Activated CD4-positive, alpha-beta T cell treated with anti-CD3 and anti-CD28 coated beads, Interleukin-10, Interleukin-2, amounts not matched to agents 100 ng/mL and 50 ng/mL, durations not matched to agents 16 hours and 8 hours (primary cell): Measurements from ENCODE around the gene MEI1.

Source experiments
- DNase-seq: peaks from one replicate; pipeline ENCODE4 v3.0.0-alpha.2; 2020

The MEI1 gene

DNA sequence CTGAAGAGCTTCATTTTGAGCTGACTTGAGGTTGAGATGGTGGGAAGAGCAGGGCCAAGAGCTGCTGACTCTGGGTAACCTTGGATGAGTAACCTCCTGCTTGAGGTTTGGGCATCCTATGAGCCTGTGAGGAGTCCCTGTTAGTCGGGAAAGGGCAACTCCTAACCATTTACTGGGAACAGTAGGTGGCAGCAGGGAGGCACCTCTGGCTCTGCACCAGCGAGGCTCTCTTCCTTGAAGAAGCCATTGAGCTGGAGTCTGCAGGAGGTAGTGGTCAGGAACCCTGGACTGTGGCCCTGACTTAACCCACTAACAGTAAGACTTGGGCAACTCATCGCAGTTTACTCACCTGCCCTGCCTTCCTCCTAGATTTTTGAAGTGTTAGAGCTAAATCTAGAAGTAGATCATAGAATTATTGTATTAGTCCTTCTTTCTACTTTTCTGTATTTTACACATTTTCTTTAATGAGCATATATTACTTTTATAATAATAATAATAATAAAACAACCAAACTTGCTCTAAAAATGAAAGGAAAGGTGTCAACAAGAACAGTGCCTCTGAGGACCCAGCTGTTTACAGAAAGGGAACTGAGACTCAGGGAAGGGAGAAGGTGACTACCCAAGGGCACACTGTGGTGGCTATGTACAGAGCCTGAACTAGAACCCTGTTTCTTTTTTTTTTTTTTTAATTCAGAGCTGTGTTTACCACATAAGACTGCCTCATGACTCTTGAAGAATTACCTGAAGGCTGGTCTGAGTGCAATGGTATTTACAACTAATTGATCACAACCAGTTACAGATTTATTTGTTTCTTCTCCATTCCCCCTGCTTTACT lies 47.5 kb downstream of the MEI1 start:
- peak; percentile 76 for DNase-seq

DNA sequence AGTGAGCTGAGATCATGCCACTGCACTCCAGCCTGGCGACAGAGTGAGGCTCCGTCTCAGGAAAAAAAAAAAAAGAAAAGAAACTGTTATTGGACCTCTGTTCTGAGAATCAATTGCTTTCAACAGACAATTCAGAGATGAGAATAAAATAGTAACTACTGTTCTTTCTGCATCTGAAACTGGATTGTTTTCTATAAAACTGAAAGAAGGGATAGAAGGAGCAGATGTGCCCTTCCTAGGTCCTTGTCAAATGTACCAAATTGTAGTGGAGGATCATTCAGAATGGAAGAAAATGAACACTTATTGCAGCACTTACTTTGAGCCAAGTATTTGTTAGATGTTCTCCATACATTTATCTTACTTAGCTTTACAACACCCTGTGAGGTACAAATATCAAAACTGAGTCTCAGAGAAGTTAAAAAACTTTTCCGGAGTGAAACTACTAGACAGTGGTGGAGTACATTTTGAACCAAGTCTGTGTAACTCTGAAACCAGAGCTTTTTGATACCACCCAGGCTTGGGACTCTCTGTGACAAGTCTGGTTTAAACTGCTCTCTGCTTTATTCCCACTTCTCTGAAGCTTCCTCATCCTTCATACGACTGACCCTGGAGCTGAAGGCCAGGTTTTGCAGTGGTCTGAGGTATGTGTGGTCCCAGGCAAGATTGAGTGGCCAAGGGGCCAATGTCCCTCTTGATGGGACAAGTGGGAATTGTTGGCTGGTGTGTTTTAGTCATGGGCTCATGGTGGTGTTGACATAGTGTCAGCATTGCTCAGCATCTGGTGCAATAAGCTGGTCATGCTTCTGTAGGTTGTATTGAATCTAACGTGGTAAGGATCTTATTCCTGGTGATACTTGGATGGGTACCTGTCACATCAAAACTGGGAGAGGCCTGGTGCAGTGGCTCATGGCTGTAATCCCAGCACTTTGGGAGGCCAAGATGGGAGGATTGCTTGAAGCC lies 53.0 kb downstream of the MEI1 start:
- peak; percentile 58 for DNase-seq

DNA sequence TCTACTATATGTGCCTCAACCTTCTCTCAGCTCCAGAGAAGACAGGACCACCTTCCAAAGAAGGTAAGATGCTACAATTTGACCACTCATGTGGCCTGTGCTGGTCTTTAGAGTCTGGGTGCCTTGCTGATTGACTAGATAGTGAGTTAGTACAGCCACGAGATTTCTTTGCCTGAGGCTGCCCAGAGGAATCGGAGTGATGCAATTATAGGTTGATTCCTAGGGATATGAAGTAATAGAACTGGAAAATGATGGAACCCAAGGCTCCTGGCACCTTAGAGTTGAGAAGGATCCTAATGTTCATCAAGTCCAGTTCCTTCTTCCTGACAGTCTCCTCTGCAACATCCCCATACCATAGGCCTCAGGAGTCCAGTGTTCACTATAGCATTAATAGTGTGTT lies 54.7 kb downstream of the MEI1 start:
- DNase-seq = no peak

DNA sequence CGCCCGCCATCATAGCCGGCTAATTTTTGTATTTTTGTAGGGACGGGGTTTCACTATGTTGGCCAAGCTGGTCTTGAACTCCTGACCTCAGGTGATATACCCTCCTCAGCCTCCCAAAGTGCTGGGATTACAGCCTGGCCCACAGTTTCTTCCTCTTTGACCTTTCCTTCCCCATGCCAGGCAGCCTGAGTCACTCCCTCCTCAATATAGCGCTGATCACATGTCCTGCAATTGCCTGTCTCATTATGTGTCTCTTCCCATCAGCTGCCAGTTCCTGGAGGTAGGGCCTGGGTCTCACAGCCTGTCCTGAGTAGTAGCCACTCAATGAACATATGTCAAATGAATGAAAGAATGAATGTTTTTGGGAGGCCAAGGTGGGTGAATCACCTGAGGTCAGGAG lies 58.2 kb downstream of the MEI1 start:
- no peak for DNase-seq

DNA sequence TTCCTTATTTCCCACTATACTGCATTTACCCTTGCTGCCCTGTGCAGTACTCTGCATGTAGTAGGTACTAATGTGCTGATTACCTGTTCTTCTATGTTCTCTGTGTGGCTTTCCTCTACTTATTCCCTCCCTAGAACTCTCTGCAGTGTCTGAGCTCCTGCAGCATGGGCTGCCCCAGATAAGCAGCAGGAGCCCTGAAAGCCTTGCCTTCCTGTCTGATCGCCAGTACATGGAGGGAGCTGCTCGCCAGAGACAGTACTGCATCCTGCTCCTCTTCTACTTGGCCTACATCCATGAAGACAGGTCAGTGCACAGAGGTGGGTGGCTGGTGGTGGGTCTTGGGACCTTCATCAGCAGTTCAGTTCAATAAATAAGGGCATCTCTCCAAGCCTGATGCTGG lies 58.9 kb downstream of the MEI1 start:
- no peak for DNase-seq

DNA sequence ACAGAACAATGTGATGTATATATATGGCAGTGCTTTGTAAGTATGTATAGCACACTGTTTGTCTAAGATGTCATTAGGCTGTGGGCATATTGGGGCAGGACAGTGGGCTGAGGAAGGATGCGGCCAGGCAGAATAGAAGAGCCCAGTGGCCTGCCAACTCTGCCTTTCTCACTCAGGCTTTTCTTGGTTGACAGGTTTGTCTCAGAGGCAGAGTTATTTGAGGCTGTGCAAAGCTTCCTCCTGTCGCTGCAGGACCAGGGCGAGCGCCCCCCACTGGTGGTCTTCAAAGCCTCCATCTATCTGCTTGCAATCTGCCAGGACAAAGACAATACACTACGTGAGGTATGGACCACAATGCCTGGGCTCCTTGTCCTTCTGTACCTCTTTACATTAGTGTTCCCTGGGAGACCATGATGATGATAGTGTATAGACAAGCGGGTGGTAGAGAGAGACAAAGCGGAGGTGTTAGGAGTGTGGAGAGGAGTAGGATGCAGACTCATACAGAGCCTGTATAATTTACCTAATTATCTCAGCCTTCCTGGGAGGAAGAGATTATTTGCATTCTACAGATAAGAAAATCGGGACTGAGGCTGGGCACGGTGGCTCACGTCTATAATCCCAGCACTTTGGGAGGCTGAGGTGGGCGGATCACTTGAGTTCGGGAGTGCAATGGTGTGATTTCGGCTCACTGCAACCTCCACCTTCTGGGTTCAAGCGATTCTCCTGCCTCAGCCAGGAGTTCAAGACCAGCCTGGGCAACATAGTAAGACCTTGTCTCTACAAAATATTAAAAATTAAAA lies 63.9 kb downstream of the MEI1 start:
- DNase-seq = peak; percentile 27

DNA sequence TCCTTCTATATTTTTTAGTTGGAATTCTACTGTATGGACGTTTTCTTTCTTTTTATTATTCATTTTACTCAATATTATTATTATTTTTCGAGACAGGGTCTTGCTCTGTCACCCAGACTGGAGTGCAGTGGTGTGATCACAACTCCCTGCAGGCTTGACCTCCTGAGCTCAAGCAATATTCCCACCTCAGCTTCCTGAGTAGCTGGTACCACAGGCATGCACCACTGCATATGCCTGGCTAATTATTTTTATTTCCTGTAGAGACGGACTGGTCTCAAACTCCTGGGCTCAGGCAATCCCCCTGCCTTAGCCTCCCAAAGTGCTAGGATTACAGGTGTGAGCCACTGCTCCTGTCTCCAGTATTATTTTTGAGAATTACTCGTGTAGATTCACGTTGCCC lies 67.2 kb downstream of the MEI1 start:
- no peak for DNase-seq

DNA sequence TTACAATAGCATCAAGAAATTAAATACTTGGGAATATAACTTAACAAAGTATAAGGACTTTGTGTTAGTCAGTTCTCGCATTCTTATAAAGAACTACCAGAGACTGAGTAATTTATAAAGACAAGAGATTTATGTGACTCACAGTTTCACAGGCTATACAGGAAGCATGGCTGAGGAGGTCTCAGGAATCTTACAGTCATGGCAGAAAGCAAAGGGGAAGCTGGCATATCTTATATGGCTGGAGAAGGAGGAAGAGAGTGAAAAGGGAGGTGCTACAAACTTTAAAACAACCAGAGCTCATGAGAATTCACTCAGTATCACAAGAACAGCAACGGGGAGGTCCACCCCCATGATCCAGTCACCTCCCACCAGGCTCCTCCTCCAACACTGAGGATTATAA lies 69.1 kb downstream of the MEI1 start:
- DNase-seq = peak; percentile 42

DNA sequence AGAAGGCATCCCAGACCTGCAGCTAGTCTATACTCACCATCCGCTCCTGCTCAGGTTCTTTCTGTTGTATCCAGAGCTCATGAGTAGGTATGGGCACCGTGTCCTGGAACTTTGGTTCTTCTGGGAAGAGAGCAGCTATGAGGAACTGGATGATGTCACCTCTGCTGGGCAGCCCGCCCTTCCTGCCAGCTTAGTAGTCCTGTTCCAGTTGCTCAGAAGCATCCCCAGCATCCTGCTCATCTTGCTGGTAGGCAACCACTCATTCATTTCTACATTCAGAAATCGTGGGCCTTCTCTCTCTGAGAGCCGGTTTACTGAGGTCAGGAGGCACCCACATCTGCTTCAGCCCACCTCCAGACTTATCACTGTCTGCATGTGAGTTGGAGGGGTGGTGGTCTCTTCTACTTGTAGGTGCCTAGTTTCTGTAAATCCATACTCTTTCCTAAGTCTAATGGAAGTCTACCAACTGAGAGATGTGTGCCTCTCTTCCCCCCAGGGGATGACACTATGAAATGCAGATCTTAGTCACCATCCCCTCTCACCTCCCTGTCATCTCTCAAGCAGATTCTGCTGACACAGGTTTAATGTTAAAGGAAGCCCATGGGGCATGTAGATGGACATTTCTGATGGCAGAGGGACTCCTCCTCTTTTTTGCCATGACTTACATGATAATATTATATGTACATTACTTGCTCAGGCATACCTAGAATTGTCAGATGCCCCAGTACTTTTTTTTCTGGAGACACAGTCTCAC lies 71.6 kb downstream of the MEI1 start:
- DNase-seq = peak; percentile 60

DNA sequence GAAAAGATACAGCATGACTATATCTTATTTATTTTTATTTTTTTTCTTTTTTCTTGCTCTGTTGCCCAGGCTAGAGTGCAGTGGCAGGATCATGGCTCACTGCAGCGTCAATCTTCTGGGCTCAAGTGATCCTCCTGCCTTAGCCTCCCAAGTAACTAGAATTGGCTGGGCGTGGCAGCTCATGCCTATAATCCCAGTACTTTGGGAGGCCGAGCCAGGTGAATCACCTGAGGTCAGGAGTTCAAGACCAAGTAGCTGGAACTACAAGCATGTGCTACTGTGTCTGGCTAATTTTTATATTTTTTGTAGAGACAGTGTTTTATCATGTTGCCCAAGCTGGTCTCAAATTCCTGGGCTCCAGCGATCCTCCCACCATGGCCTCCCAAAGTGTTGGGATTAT lies 72.9 kb downstream of the MEI1 start:
- DNase-seq = no peak

DNA sequence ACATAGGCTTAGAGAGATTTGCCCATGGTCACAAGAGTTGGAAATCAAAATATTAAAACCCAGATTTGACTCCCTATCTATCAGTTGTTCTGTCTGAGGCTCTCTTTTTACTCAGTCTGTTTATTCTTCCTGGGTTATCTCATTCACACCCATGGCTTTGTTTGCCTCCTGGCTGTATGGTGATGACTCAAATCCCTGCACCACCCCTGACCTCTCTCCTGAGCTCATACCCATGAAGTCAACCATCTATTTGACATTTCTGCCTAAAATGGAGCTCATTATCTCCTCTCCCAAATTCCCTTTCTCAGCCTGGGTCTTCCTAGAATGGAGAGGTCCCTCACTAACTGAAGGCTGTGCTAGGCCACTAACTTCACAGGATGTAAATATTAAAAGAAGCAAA lies 73.3 kb downstream of the MEI1 start:
- DNase-seq = peak; percentile 32

DNA sequence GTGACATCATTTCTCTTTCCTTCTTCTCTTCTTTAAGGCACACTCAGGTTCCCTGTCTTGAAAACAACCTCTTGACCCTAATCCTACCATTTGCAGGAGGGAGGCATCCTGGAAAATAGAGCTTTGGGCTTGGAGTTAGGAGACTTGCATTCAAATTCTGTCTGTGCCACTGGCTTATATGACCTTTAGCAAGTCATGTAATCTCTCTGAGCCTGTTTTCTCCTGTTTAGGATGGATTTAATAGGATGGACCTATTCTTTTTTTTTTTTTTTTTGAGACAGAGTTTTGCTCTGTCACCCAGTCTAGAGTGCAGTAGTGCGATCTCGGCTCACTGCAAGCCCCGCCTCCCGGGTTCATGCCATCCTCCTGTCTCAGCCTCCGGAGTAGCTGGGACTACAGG lies 76.0 kb downstream of the MEI1 start:
- DNase-seq = no peak

DNA sequence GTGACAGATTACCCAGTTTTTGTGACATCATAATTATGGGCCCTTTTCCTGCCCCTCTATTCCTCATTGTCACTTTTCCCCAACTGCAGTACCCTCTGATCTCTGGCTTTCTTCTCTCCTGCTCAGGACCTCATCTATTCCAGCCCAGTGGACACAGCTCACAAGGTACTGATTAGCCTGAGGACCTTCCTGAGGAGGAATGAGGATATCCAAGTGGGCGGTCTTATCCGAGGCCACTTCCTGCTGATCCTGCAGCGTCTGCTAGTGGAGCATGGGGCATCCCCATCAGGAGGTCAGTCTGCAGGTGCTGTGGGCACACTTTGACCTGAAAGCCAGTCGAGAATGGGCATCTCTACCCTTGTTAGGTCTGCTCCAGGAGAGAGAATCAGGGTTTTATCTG lies 76.7 kb downstream of the MEI1 start:
- DNase-seq = no peak

DNA sequence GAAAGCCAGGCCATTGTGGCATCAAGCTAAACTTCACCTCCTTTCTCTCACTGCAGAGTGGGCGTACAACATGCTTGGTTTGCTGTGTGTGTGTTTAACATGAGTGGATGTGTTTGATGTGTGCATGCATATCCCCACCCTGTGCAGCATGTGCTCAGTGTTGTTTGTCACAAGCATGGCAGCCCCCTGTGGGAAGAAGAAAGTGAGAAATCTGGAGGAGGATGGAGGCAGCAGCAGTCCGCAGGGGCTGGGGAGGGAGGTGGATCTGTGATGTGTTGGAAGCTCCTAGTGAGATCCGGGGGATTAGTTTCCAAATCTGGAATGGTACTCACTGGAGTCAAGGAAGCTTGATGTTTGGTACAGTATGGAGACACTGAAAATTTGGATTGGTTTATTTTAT lies 77.1 kb downstream of the MEI1 start:
- no peak for DNase-seq

DNA sequence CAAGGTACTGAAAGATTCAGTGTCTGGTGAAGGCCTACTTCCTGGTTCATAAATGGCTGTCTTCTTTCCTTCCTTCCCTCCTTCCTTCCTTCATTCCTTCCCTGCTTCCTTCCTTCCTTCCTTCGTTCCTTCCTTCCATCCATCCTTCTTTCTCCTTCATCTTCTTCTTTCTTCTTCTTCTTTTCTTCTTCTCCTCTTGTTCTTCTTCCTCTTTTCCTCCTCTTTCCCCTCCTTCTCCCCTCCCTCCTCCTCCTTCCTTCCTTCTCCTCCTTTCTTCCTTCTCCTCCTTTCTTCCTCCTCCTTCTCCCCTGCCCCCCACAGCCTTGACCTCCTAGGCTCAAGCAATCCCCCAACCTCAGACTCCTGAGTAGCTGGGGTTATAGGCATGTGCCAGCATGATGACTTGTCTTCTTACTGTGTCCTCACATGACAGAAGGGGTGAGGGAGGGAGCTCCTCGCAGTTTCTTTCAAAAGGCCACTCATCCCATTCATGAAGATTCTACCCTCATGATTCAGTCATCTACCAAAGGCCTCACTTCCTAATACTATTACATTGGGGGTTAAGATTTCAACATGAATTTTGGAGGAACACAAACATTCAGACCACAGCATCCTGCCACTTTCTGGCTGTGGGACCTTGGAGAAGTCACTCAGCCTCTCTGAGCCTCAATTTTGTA lies 78.6 kb downstream of the MEI1 start:
- DNase-seq = no peak

DNA sequence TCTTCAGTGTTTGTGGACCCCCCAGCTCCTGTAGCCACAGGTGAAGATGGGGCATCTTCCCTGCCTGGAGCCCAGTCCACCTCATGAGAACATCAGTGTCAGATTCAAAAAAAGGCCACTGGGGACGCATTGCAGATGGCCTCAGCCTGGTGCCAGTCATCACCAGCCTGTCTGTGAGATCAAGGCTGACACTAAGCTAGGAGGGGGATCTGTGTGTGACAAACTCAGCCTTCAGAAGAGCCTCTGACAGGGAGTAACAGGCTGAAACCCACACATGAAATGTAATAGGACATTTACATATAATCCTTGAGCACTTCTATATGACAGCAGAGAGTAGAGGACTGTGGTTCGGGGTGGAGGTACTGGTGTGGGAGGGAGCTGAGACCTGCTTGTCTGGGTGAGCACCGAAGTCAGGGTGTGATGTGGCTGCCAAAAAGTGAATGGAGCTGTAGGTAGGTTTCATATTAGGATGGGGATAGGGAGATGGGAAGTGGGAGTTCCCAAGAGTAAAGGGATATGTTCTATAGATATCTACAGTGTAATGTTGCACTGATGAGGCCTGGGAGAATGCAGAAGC lies 80.7 kb downstream of the MEI1 start:
- DNase-seq = no peak

DNA sequence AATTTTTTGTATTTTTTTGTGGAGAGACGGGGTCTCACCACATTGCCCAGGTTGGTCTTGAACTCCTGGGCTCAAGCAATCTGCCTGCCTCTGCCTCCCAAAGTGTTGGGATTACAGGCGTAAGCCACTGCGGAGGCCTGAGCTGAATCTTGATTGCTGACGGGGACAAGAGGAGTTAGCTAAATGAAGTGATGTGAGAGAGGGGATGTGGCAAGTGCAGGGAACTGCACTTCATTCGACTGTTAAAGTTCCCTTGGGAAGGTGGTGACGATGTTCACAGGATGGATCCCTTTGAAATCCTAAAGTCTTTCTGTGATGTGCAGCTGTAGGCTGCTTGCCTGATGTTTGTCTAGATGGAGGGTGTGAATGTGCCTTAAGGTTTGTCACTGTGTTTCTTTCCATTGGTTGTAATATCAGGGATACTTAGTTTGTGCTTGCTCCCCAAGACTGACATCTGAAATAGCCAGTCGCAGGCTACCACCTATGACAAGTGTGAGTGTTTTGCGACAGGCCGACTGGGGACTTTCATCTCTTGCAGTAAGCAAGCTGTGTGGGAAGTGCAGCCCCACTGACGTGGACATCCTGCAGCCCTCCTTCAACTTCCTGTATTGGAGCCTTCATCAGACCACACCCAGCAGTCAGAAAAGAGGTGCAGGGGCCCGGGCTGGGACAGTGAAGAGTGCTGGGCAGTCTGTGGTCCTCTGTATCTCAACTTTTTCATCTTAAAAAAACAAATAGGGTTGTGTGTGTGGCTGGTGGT lies 81.6 kb downstream of the MEI1 start:
- peak; percentile 96 for DNase-seq

DNA sequence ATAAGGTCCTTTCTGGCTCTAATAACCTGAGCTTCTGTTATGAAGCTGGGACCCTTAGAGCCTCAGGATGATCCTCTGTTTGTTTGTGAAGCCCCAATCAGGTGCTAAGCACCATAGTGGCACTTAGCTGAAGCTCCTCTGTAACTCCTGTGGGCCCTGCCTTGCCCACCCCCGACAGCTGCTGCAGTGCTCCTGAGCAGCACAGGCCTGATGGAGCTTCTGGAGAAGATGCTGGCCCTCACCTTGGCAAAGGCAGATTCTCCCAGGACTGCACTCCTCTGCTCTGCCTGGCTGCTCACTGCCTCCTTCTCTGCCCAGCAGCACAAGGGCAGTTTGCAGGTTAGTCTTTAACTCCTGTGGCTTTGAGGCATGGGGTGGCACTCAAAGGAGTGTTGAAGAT lies 82.2 kb downstream of the MEI1 start:
- no peak for DNase-seq

DNA sequence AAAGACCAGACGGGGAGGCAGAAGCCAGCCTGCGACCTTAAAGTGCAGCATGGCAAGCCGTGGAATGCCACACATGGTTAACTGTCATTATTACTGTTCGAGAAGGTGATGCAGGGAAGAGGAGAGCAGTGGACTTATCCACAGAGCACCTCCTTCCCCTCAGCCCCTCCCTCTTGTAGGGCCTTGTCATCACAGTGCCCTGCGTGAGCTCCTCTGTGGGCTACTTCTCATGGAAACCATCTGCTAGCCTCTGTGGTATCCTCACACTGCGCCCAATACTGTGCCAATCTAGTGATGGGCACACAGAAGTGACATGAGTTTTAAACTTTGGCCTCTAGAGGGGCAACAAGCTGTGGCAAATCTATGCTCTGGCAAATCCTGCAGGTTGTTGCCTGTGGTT lies 83.0 kb downstream of the MEI1 start:
- DNase-seq = peak; percentile 45

DNA sequence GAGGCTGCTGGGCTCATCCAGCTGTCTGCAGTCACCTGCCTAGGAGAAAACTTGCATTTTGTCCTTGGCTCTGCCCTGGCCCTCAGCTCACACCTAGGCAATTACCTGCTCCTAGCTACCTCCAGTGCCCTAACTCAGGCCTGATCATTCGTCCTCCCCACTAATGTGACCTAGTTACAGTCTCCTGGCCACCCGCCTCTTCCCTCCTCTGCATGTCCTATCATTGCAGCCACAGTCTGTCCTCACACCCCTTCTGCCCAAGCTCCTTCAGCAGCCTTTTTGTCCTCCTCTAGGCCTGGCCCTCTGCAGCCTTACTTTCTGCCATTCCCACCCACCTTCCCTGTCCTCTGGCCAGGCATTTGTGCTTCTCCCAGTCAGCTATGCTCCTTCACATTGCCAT lies 83.4 kb downstream of the MEI1 start:
- DNase-seq = no peak

DNA sequence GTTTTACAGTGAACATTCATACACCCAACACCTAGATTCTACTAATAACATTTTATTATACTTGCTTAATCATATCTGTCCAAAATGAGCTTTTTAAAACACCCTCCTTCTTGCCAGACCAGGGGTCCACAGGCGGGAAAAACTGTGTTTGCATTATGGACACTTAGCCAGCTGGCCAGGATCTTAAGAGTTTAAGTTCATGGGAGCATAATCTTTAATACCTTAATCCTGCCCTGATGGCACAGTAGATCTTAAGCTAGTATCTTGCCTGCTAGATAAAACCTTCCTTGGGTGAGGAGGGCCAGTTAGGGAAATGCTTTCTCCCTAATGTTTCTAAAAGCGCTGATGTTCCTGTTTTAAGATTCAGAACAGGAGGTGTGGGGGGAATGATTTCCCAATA lies 88.0 kb downstream of the MEI1 start:
- no peak for DNase-seq
